ENCODE results near the gene SLC44A2.

Gene SLC44A2

DNA sequence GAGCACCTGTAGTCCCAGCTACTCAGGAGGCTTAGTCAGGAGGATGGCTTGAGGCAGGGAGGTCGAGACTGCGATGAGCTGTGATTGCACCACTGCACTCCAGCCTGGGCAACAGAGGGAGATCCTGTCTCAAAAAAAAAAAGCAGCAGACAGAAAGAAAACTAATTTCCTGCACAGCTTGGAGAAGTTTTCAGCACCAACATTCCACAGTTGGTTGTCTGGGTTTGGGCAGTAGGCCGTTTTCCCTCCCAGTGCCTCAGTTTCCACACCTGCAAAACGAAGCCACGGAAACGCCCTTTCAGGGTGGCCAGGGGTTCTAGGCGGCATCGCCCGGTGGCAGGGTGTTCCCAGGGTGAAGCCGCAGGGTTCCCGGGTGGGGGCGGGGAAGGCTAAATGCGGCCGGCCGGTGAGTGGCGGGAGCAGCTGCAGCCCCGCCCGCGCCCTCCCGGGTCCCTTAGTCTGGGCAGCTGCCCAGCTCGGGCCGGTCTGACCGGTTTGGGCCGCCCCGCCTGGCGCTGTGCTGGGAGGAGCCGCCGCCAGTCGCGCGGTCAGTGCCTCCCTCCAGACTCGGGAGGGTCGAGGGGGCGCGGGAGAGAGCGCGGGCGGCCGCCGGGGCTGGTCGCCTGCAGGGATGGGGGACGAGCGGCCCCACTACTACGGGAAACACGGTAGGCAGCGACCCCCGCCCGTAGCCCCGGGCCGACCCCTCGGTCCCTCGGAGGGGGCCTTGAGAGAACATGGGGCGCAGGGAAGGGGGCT, at the start of gene SLC44A2:
Gene SLC44A2 (plus strand): TSS at position 551 of the 759 bp plus-strand sequence. CDS start 81 bp downstream, at position 632.
- peak within 1 kb of the TSS; percentile 75 to 87 for H3K4me3 ChIP-seq (ENCODE audit: low read length in 2 of 2)
- peak within 1 kb of the TSS; percentile 71 to 78 for H3K27ac ChIP-seq (ENCODE audit: low read depth in 2 of 2, low read length in 2 of 2)
- H3K4me1 ChIP-seq (ENCODE audit: control insufficient read depth in 2 of 2, insufficient read depth in 2 of 2, low read length in 2 of 2), result peaks cover 10 to 17% of the 10 kb centered on the region in 2 donors
- H3K27me3 ChIP-seq (ENCODE audit: control insufficient read depth in 2 of 2, insufficient read depth in 2 of 2, low read length in 2 of 2), result no peaks in the 10 kb centered on the region
- no peaks in the 10 kb centered on the region for H3K9me3 ChIP-seq (ENCODE audit: control insufficient read depth in 2 of 2, low read length in 2 of 2)
- peaks cover 7 to 13% of the 10 kb centered on the region in 2 donors for H3K36me3 ChIP-seq (ENCODE audit: control insufficient read depth in 2 of 2, insufficient read depth in 2 of 2, low read length in 2 of 2)
- peak within 1 kb of the TSS; percentile 63 to 97 for H3K9ac ChIP-seq (ENCODE audit: low read depth in 1 of 2, low read length in 2 of 2)

DNA sequence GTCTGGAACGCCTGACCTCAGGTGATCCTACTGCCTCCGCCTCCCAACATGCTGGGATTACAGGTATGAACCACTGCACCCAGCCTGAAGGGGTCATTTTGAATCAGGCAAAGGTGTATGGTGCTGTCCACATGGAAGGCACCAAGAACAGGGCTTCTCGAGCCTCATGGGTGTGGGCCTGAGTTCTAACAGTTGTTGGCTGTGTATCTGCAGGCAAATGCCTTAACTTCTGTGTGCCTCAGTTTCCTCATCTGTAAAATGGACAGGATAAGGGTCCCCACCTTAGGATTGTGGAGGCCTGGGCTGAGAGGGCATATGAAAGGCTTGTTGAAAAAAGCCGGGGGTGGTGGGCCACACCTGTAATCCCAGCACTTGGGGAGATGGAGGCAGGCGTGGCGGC, 47.4 kb upstream of the SLC44A2 start:
- H3K9ac ChIP-seq (ENCODE audit: low read depth in 1 of 2, low read length in 2 of 2), result no peak overlapping the region
- H3K27ac ChIP-seq (ENCODE audit: low read depth in 2 of 2, low read length in 2 of 2), result no peak overlapping the region
- no peak overlapping the region for H3K4me3 ChIP-seq (ENCODE audit: low read length in 2 of 2)
- peaks cover 0 to 3% of the 10 kb centered on the region in 2 donors for H3K4me1 ChIP-seq (ENCODE audit: control insufficient read depth in 2 of 2, insufficient read depth in 2 of 2, low read length in 2 of 2)
- H3K27me3 ChIP-seq (ENCODE audit: control insufficient read depth in 2 of 2, insufficient read depth in 2 of 2, low read length in 2 of 2), result no peaks in the 10 kb centered on the region
- H3K36me3 ChIP-seq (ENCODE audit: control insufficient read depth in 2 of 2, insufficient read depth in 2 of 2, low read length in 2 of 2), result peaks cover 15 to 22% of the 10 kb centered on the region in 2 donors
- no peaks in the 10 kb centered on the region for H3K9me3 ChIP-seq (ENCODE audit: control insufficient read depth in 2 of 2, low read length in 2 of 2)

DNA sequence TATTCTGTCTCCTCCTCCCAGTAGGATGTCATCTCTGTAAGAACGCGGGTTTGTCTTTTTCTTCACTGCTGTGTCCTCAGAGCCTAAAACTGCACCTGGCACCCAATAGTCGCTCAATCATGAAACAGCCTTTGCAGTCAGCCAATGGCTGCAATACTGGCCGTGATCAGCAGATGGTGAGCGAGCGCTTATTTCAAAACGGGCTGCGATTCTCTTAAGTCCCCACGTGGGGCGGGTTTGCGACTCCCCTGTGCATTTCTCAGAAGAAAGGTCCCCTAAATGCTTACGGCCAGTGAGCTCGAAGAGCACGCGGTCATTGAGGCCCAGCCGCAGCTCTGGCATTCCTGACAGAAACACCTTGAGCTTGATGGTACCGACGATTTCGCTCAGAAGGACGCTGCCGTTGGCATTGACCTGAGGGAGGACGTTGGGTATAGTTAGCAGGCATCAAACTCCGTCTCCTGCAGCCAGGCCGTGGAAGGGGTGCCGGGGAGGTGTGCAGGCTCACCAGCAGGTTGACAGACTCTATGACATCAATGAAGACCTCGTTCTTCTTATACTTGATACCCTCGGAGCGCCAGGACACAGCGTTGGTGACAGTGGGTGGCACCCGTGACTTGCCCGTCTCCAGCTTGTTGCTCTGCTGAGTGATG, 44.2 kb upstream of the SLC44A2 start:
- Histone ChIP-seq H3K4me3 (ENCODE audit: low read length in 2 of 2) (peak overlapping the region in 1 of 2 donors; percentile 50), H3K36me3 (ENCODE audit: control insufficient read depth in 2 of 2, insufficient read depth in 2 of 2, low read length in 2 of 2) (peaks cover 18 to 29% of the 10 kb centered on the region in 2 donors), H3K4me1 (ENCODE audit: control insufficient read depth in 2 of 2, insufficient read depth in 2 of 2, low read length in 2 of 2) (peaks cover 0 to 3% of the 10 kb centered on the region in 2 donors), H3K9ac (ENCODE audit: low read depth in 1 of 2, low read length in 2 of 2) (no peak overlapping the region), H3K9me3 (ENCODE audit: control insufficient read depth in 2 of 2, low read length in 2 of 2) (no peaks in the 10 kb centered on the region), H3K27me3 (ENCODE audit: control insufficient read depth in 2 of 2, insufficient read depth in 2 of 2, low read length in 2 of 2) (no peaks in the 10 kb centered on the region), H3K27ac (ENCODE audit: low read depth in 2 of 2, low read length in 2 of 2) (no peak overlapping the region)

DNA sequence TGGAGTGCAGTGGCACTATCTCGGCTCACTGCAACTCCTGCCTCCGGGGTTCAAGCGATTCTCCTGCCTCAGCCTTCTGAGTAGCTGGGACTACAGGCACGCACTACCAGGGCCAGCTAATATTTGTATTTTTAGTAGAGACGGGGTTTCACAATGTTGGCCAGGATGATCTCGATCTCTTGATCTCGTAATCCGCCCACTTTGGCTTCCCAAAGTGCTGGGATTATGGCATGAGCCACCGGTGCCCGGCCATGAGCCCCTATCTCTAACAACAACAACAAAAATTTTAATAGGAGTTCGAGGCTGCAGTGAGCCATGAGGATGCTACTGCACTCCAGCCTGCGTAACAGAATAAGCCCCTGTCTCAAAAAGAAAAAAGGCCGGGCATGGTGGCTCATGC, 43.3 kb upstream of the SLC44A2 start:
- Histone ChIP-seq H3K27ac (ENCODE audit: low read depth in 2 of 2, low read length in 2 of 2) (no peak overlapping the region), H3K9me3 (ENCODE audit: control insufficient read depth in 2 of 2, low read length in 2 of 2) (no peaks in the 10 kb centered on the region), H3K9ac (ENCODE audit: low read depth in 1 of 2, low read length in 2 of 2) (no peak overlapping the region), H3K4me1 (ENCODE audit: control insufficient read depth in 2 of 2, insufficient read depth in 2 of 2, low read length in 2 of 2) (peaks cover 0 to 3% of the 10 kb centered on the region in 2 donors), H3K36me3 (ENCODE audit: control insufficient read depth in 2 of 2, insufficient read depth in 2 of 2, low read length in 2 of 2) (peaks cover 18 to 29% of the 10 kb centered on the region in 2 donors), H3K4me3 (ENCODE audit: low read length in 2 of 2) (no peak overlapping the region), H3K27me3 (ENCODE audit: control insufficient read depth in 2 of 2, insufficient read depth in 2 of 2, low read length in 2 of 2) (no peaks in the 10 kb centered on the region)

DNA sequence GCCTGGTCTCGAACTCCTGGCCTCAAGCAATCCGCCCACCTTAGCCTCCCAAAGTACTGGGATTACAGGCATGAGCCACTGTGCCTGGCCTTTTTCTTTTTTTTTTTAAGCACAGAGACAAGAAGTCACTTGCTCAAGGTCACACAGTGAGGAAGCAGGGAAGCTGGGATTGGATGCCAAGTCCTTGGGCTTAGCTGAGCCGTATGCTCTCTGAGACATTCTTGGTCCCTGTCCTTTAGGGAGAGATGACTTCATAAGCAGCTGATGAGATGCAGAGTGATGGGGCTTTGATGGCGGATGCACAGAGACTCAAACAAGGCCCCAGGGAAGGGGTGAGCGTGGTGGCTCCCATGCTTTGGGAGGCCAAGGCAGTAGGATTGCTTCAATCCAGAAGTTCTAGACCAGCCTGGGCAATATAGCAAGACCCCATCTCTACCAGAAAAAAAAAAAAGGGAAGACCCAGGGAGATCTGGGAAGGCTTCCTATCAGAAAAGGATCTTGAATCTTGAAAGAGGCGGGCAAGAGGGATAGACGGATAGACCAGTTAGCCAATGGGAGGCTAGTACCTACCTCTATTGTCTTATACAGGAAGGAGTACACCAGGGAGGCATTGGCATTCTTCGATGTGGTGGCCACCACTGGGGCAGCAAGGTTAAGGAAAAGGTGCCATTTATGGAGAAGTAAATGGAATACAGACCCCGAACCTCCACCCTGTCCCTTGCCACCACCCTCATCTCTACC, 42.1 kb upstream of the SLC44A2 start:
- Histone ChIP-seq H3K4me1 (ENCODE audit: control insufficient read depth in 2 of 2, insufficient read depth in 2 of 2, low read length in 2 of 2) (peaks cover 0 to 3% of the 10 kb centered on the region in 2 donors), H3K27ac (ENCODE audit: low read depth in 2 of 2, low read length in 2 of 2) (no peak overlapping the region), H3K9me3 (ENCODE audit: control insufficient read depth in 2 of 2, low read length in 2 of 2) (no peaks in the 10 kb centered on the region), H3K9ac (ENCODE audit: low read depth in 1 of 2, low read length in 2 of 2) (no peak overlapping the region), H3K4me3 (ENCODE audit: low read length in 2 of 2) (no peak overlapping the region), H3K27me3 (ENCODE audit: control insufficient read depth in 2 of 2, insufficient read depth in 2 of 2, low read length in 2 of 2) (no peaks in the 10 kb centered on the region), H3K36me3 (ENCODE audit: control insufficient read depth in 2 of 2, insufficient read depth in 2 of 2, low read length in 2 of 2) (peaks cover 13 to 26% of the 10 kb centered on the region in 2 donors)

DNA sequence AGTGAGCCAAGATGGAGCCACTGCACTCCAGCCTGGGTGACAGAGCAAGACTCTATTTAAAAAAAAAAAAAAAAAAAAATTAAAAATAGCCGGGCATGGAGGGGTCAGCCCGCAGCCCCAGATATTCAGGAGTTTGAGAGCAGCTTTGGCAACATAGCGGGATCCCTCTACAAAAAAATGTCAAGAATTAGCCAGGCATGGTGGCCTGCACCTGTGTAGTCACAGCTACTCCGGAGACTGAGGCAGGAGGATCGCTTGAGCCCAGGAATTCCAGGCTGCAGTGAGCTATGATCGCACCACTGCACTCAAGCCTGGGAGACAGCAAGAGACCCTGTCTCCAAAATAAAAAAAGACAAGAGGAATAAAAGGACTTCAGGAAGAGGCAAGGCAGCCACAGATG, 39.0 kb upstream of the SLC44A2 start:
- peak overlapping the region; percentile 75 to 79 for H3K9ac ChIP-seq (ENCODE audit: low read depth in 1 of 2, low read length in 2 of 2)
- H3K9me3 ChIP-seq (ENCODE audit: control insufficient read depth in 2 of 2, low read length in 2 of 2), result no peaks in the 10 kb centered on the region
- H3K4me3 ChIP-seq (ENCODE audit: low read length in 2 of 2), result peak overlapping the region; percentile 68 to 83

DNA sequence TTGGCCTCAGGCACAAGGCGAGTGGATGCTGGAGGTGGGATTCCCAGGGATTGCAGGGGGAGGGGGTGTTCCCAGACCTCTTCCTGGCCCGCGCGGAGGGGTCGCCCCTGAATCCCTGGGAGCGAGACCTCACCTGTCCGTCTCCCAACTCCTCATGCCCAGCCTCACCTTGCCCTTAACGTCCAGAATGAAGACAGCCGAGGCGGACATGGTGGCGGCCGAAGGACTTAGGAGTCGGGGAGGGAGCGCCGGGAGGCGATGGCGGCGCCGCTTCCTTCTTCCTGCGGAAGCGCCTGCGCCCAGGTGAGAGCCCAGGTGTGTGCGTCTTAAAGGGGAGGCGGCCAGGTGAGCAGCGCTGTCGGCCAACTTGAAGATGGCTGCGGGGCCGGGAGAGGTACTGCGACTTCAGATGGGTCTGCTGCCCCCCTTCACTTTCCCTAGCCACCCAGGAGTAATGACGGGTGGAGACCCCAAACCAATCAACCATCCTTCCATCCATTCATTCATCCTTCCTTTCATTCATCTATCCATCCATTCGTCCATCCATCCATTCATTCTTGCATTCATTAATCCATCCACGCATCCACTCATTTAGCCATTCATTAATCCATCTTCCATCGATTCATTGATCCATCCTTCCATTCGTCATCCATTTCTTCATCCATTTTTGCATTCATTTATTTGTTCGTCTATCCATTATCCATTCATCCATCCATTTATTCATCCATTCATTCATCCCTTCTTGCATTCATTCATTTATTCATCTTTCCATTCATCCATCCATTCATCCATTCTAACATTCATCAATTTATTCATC, 38.1 kb upstream of the SLC44A2 start, which contains the start of gene AP1M2:
Gene AP1M2 (minus strand): TSS at position 291 of the 817 bp plus-strand sequence. CDS start 81 bp downstream, at position 210.
- no peaks in the 10 kb centered on the region for H3K4me1 ChIP-seq (ENCODE audit: control insufficient read depth in 2 of 2, insufficient read depth in 2 of 2, low read length in 2 of 2)
- peaks cover 4 to 6% of the 10 kb centered on the region in 2 donors for H3K36me3 ChIP-seq (ENCODE audit: control insufficient read depth in 2 of 2, insufficient read depth in 2 of 2, low read length in 2 of 2)
- peak within 1 kb of the TSS; percentile 75 to 79 for H3K9ac ChIP-seq (ENCODE audit: low read depth in 1 of 2, low read length in 2 of 2)
- peak within 1 kb of the TSS; percentile 68 to 83 for H3K4me3 ChIP-seq (ENCODE audit: low read length in 2 of 2)
- H3K27ac ChIP-seq (ENCODE audit: low read depth in 2 of 2, low read length in 2 of 2), result peak within 1 kb of the TSS; percentile 31 to 67
- H3K27me3 ChIP-seq (ENCODE audit: control insufficient read depth in 2 of 2, insufficient read depth in 2 of 2, low read length in 2 of 2), result no peaks in the 10 kb centered on the region
- no peaks in the 10 kb centered on the region for H3K9me3 ChIP-seq (ENCODE audit: control insufficient read depth in 2 of 2, low read length in 2 of 2)

More for the DNA sequence above, 39.0 kb upstream of the SLC44A2 start:
- Histone ChIP-seq H3K27ac (ENCODE audit: low read depth in 2 of 2, low read length in 2 of 2) (no peak overlapping the region), H3K4me1 (ENCODE audit: control insufficient read depth in 2 of 2, insufficient read depth in 2 of 2, low read length in 2 of 2) (no peaks in the 10 kb centered on the region), H3K36me3 (ENCODE audit: control insufficient read depth in 2 of 2, insufficient read depth in 2 of 2, low read length in 2 of 2) (peaks cover 8 to 12% of the 10 kb centered on the region in 2 donors), H3K27me3 (ENCODE audit: control insufficient read depth in 2 of 2, insufficient read depth in 2 of 2, low read length in 2 of 2) (no peaks in the 10 kb centered on the region)

DNA sequence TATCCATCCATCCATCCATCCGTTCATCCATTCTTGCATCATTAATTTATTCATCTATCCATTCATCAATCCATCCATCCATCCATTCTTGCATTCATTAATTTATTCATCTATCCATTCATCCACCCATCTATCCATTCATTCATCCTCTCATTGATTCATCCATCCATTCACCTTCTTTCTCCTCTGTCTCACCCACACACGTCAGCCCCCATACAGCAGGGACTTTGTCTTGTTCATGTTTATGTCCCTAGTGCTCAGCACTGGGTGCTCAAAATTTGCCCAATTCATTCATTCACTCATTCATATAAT, 37.6 kb upstream of the SLC44A2 start:
- no peak overlapping the region for H3K27ac ChIP-seq (ENCODE audit: low read depth in 2 of 2, low read length in 2 of 2)
- H3K36me3 ChIP-seq (ENCODE audit: control insufficient read depth in 2 of 2, insufficient read depth in 2 of 2, low read length in 2 of 2), result peaks cover 4 to 6% of the 10 kb centered on the region in 2 donors
- H3K27me3 ChIP-seq (ENCODE audit: control insufficient read depth in 2 of 2, insufficient read depth in 2 of 2, low read length in 2 of 2), result no peaks in the 10 kb centered on the region
- H3K9me3 ChIP-seq (ENCODE audit: control insufficient read depth in 2 of 2, low read length in 2 of 2), result no peaks in the 10 kb centered on the region
- H3K4me1 ChIP-seq (ENCODE audit: control insufficient read depth in 2 of 2, insufficient read depth in 2 of 2, low read length in 2 of 2), result no peaks in the 10 kb centered on the region
- no peak overlapping the region for H3K9ac ChIP-seq (ENCODE audit: low read depth in 1 of 2, low read length in 2 of 2)
- H3K4me3 ChIP-seq (ENCODE audit: low read length in 2 of 2), result no peak overlapping the region

DNA sequence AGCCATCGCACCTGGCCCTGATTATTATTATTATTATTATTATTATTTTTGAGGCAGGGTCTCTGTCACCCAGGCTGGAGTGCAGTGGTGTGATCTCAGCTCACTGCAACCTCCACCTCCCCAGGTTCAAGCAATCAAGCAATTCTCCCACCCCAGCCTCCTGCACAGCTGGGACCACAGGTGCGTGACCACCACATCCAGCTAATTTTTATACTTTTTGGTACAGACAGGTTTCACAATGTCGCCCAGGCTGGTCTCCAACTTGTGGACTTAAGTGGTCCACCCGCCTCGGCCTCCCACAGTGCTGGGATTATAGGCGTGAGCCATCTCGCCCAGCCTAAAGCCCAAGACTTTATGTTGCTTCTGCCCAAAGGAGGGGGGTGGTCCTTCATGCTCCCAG, 32.2 kb upstream of the SLC44A2 start:
- Histone ChIP-seq H3K4me3 (ENCODE audit: low read length in 2 of 2) (no peak overlapping the region), H3K4me1 (ENCODE audit: control insufficient read depth in 2 of 2, insufficient read depth in 2 of 2, low read length in 2 of 2) (no peaks in the 10 kb centered on the region), H3K9me3 (ENCODE audit: control insufficient read depth in 2 of 2, low read length in 2 of 2) (no peaks in the 10 kb centered on the region), H3K9ac (ENCODE audit: low read depth in 1 of 2, low read length in 2 of 2) (no peak overlapping the region), H3K27ac (ENCODE audit: low read depth in 2 of 2, low read length in 2 of 2) (no peak overlapping the region), H3K27me3 (ENCODE audit: control insufficient read depth in 2 of 2, insufficient read depth in 2 of 2, low read length in 2 of 2) (no peaks in the 10 kb centered on the region), H3K36me3 (ENCODE audit: control insufficient read depth in 2 of 2, insufficient read depth in 2 of 2, low read length in 2 of 2) (no peaks in the 10 kb centered on the region)
